Jurkat, Clone E6-1 (cell line): Measurements from ENCODE around the gene MAB21L2.
A peak's percentile ranks its signal among the peaks of the same experiment; 100 is the strongest.

ENCODE experiments used
- DNase-seq: peaks from one replicate; pipeline ENCODE4 v3.0.0-alpha.2; 2011; ENCODE audit warnings: low read depth, low spot score
- H3K4me3 ChIP-seq: 2 replicates; pipeline ENCODE4 v1.5.1; 2011; ENCODE audit warnings: mild to moderate bottlenecking, low read length, control low read depth, moderate library complexity

MAB21L2 gene

GRCh38 chr4:150572704-150573504 is 9.0 kb upstream of the MAB21L2 start:
- H3K4me3 ChIP-seq: no peak overlapping the region

GRCh38 chr4:150573534-150573933 is 8.4 kb upstream of the MAB21L2 start:
- H3K4me3 ChIP-seq: no peak overlapping the region
- peak; percentile 18 for DNase-seq

More at GRCh38 chr4:150572704-150573504, 9.0 kb upstream of the MAB21L2 start:
- DNase-seq: no peak

GRCh38 chr4:150574678-150575077 is 7.3 kb upstream of the MAB21L2 start:
- no peak overlapping the region for H3K4me3 ChIP-seq
- DNase-seq: no peak

GRCh38 chr4:150577796-150578195 is 4.2 kb upstream of the MAB21L2 start:
- DNase-seq: no peak
- H3K4me3 ChIP-seq: no peak overlapping the region

- H3K4me3 ChIP-seq: no peak overlapping the region
- DNase-seq: no peak
Measured at GRCh38 chr4:150578745-150579501, 3.0 kb upstream of the MAB21L2 start.

GRCh38 chr4:150579551-150580234 is 2.3 kb upstream of the MAB21L2 start:
- no peak overlapping the region for H3K4me3 ChIP-seq
- DNase-seq: no peak

GRCh38 chr4:150580306-150580705 is 1.6 kb upstream of the MAB21L2 start:
- DNase-seq: no peak
- H3K4me3 ChIP-seq: no peak overlapping the region

- H3K4me3 ChIP-seq: no peak overlapping the region
- DNase-seq: no peak
Measured at GRCh38 chr4:150581056-150581605, 820 bp upstream of the MAB21L2 start.

GRCh38 chr4:150581641-150582051 is 305 bp upstream of the MAB21L2 start:
- H3K4me3 ChIP-seq: no peak overlapping the region
- DNase-seq: no peak

GRCh38 chr4:150582873-150583286 is 929 bp downstream of the MAB21L2 start:
- H3K4me3 ChIP-seq: no peak overlapping the region
- no peak for DNase-seq

- no peak for DNase-seq
- H3K4me3 ChIP-seq: no peak overlapping the region
Measured at GRCh38 chr4:150583287-150584110, 1.5 kb downstream of the MAB21L2 start.

- no peak for DNase-seq
- H3K4me3 ChIP-seq: no peak overlapping the region
Measured at GRCh38 chr4:150584111-150584915, 2.4 kb downstream of the MAB21L2 start.

GRCh38 chr4:150585611-150586010 is 3.7 kb downstream of the MAB21L2 start:
- no peak overlapping the region for H3K4me3 ChIP-seq
- no peak for DNase-seq

- no peak for DNase-seq
- H3K4me3 ChIP-seq: no peak overlapping the region
Measured at GRCh38 chr4:150586162-150586810, 4.3 kb downstream of the MAB21L2 start.

- DNase-seq: no peak
- no peak overlapping the region for H3K4me3 ChIP-seq
Measured at GRCh38 chr4:150588316-150588715, 6.4 kb downstream of the MAB21L2 start.

- DNase-seq: no peak
- no peak overlapping the region for H3K4me3 ChIP-seq
Measured at GRCh38 chr4:150589157-150589556, 7.2 kb downstream of the MAB21L2 start.

GRCh38 chr4:150590631-150591030 is 8.7 kb downstream of the MAB21L2 start:
- DNase-seq: no peak

GRCh38 chr4:150591406-150591805 is 9.5 kb downstream of the MAB21L2 start:
- no peak for DNase-seq
- H3K4me3 ChIP-seq: no peak overlapping the region

More at GRCh38 chr4:150590631-150591030, 8.7 kb downstream of the MAB21L2 start:
- H3K4me3 ChIP-seq: no peak overlapping the region
